Right atrium auricular region (tissue), 2 donors: ENCODE measurements around the gene ARFGAP2. TPM values are rescaled to one million over a fixed set of nuclear protein-coding genes. Genes with fewer than 3 reads are reported as not detected.

ENCODE experiments used
- DNase-seq: peaks from one replicate; pipeline ENCODE4 v3.0.0-alpha.2; 2019; ENCODE audit warnings: low spot score
- H3K27ac ChIP-seq, 2 donors: fragments of 200-600 bp; sonication (generic); 1 replicate in 1 of 2; 2 replicates in 1 of 2; pipeline ENCODE4 v1.5.1; 2016 to 2019
- H3K27me3 ChIP-seq, 2 donors: fragments of 200-600 bp; sonication (generic); one replicate each; pipeline versions ENCODE4 v1.5.1 to v1.6.0; 2017 to 2019
- H3K36me3 ChIP-seq: fragments of 200-600 bp; sonication (generic); one replicate; pipeline ENCODE4 v1.5.1; 2016
- H3K4me1 ChIP-seq, 2 donors: fragments of 200-600 bp; sonication (generic); one replicate each; pipeline versions ENCODE4 v1.5.1 to v1.6.0; 2017 to 2019
- H3K4me3 ChIP-seq, 2 donors: fragments of 200-600 bp; sonication (generic); 1 replicate in 1 of 2; 2 replicates in 1 of 2; pipeline ENCODE4 v1.5.1; 2017 to 2019; ENCODE audit warnings: mild to moderate bottlenecking in 1 of 2, moderate library complexity in 1 of 2
- H3K9me3 ChIP-seq, 2 donors: fragments of 200-600 bp; sonication (generic); one replicate each; pipeline ENCODE4 v1.5.1; 2019
- CTCF ChIP-seq, 2 donors: fragments of 200-600 bp; sonication (generic); IDR thresholded peaks; one replicate each; pipeline ENCODE4 v1.5.1; 2019; ENCODE audit warnings: antibody characterized with exemption in 2 of 2
- total RNA-seq, 2 donors: library from RNA; depleted of rRNA; stranded (reverse); fragments of >200 nt; gene quantifications; one replicate each; pipeline ENCODE4 v1.1.0, GENCODE V29; 2016

Gene ARFGAP2
- total RNA-seq: 10 to 100 TPM; 75.1 to 78.0 TPM

GRCh38 chr11:47176328-47177228, at the start of gene ARFGAP2:
Gene ARFGAP2, minus strand, starts transcription at chr11:47176879. Its CDS starts 26 bp downstream, at chr11:47176853.
- H3K9me3 ChIP-seq: no peaks in the 10 kb centered on the region
- peaks cover 0 to 72% of the 10 kb centered on the region in 2 donors for H3K4me1 ChIP-seq
- no peak for TF ChIP-seq CTCF (IDR thresholded peaks at IDR 0.05)
- peak; percentile 96 for DNase-seq
- peaks cover 67% of the 10 kb centered on the region for H3K36me3 ChIP-seq
- no peaks in the 10 kb centered on the region for H3K27me3 ChIP-seq
- H3K27ac ChIP-seq: peak within 1 kb of the TSS; percentile 99
- H3K4me3 ChIP-seq: peak within 1 kb of the TSS; percentile 72 to 97

GRCh38 chr11:47225552-47226400, 49.1 kb upstream of the ARFGAP2 start:
- Histone ChIP-seq H3K27me3 (no peaks in the 10 kb centered on the region), H3K36me3 (peaks cover 18% of the 10 kb centered on the region), H3K9me3 (no peaks in the 10 kb centered on the region), H3K4me1 (peaks cover 0 to 2% of the 10 kb centered on the region in 2 donors), H3K4me3 (no peak overlapping the region), H3K27ac (no peak overlapping the region)
- TF ChIP-seq CTCF (IDR thresholded peaks at IDR 0.05): no peak
- no peak for DNase-seq

GRCh38 chr11:47222696-47223095, 46.0 kb upstream of the ARFGAP2 start:
- Histone ChIP-seq H3K9me3 (no peaks in the 10 kb centered on the region), H3K27ac (no peak overlapping the region), H3K4me1 (peaks cover 0 to 12% of the 10 kb centered on the region in 2 donors), H3K27me3 (no peaks in the 10 kb centered on the region), H3K4me3 (no peak overlapping the region), H3K36me3 (peaks cover 12% of the 10 kb centered on the region)
- TF ChIP-seq CTCF (IDR thresholded peaks at IDR 0.05): no peak
- DNase-seq: no peak

- no peaks in the 10 kb centered on the region for H3K9me3 ChIP-seq
- no peak for DNase-seq
- TF ChIP-seq CTCF (IDR thresholded peaks at IDR 0.05): no peak
- H3K36me3 ChIP-seq: peaks cover 7% of the 10 kb centered on the region
- H3K4me1 ChIP-seq: peaks cover 0 to 28% of the 10 kb centered on the region in 2 donors
- no peak overlapping the region for H3K4me3 ChIP-seq
- no peaks in the 10 kb centered on the region for H3K27me3 ChIP-seq
- H3K27ac ChIP-seq: peak overlapping the region in 1 of 2 donors; percentile 18
Measured at GRCh38 chr11:47220401-47220821, 43.7 kb upstream of the ARFGAP2 start.

GRCh38 chr11:47216121-47216798, 39.6 kb upstream of the ARFGAP2 start:
- Histone ChIP-seq H3K27me3 (no peaks in the 10 kb centered on the region), H3K36me3 (no peaks in the 10 kb centered on the region), H3K4me1 (peaks cover 0 to 30% of the 10 kb centered on the region in 2 donors), H3K4me3 (peak overlapping the region; percentile 61 to 66), H3K9me3 (no peaks in the 10 kb centered on the region), H3K27ac (peak overlapping the region; percentile 91 to 97)
- DNase-seq: peak; percentile 74
- peak in 1 of 2 donors; percentile 16 for TF ChIP-seq CTCF (IDR thresholded peaks at IDR 0.05)
